Psoas muscle (tissue), 8 donors: Measurements from ENCODE around the gene NCOR1. TPM values are rescaled to one million over a fixed set of nuclear protein-coding genes. Genes with fewer than 3 reads are reported as not detected.

ENCODE experiments used
- ATAC-seq, 4 donors: fragments of 200-7000 bp; cut with Tn5 transposase; one replicate each; pipeline ENCODE4 v1.9.1; 2020; ENCODE audit warnings: moderate library complexity in 3 of 4, mild to moderate bottlenecking in 2 of 4
- DNase-seq, 2 donors: peaks; one replicate each; pipeline ENCODE4 v3.0.0-alpha.2; 2020
- H3K27ac ChIP-seq: fragments of 200-600 bp; one replicate; pipeline ENCODE4 v1.8.0; 2022
- H3K27me3 ChIP-seq, 3 donors: fragments of 200-600 bp in 1 of 3; one replicate each; pipeline versions ENCODE4 v1.6.1 to v1.8.0; 2013 to 2022; ENCODE audit warnings: low read length in 2 of 3, mild to moderate bottlenecking in 2 of 3, moderate library complexity in 1 of 3; ENCODE audit not compliant: insufficient read depth in 3 of 3
- H3K36me3 ChIP-seq, 2 donors: fragments of 200-600 bp in 1 of 2; one replicate each; pipeline versions ENCODE4 v1.6.1 to v1.8.0; 2013 to 2022; ENCODE audit warnings: low read depth in 1 of 2, mild to moderate bottlenecking in 1 of 2, moderate library complexity in 1 of 2; ENCODE audit not compliant: insufficient read depth in 1 of 2
- H3K4me1 ChIP-seq: fragments of 200-600 bp; one replicate; pipeline ENCODE4 v1.8.0; 2022
- H3K4me3 ChIP-seq: fragments of 200-600 bp; one replicate; pipeline ENCODE4 v1.8.0; 2022; ENCODE audit warnings: mild to moderate bottlenecking
- H3K9me3 ChIP-seq: fragments of 200-600 bp; one replicate; pipeline ENCODE4 v1.8.0; 2022
- WGBS, 3 donors: extraction: QIAGEN DNeasy Blood & Tissue Kit; methylation state at CpG; one replicate each; pipeline versions ENCODE4 v1.1.6 to v1.1.7; 2013; 5-methylcytosine and 5-hydroxymethylcytosine counted together
- intact Hi-C, 2 donors: fragments of 100-400 bp; cut with DNase I; formaldehyde crosslinking; loops; one replicate each; pipeline versions ENCODE4 v1.11.0 to v1.14.2; 2022
- polyA plus RNA-seq, 3 donors: library from polyadenylated mRNA; stranded (reverse); fragments of 200-250 nt; gene quantifications; one replicate each; pipeline ENCODE4 v1.2.3, GENCODE V29; 2013
- total RNA-seq, 4 donors: library from RNA; stranded (reverse); fragmentation: NEBNext Ultra II Directional in 2 of 4; extraction: Animal tissue kit (Norgen Biotek cat#: 25700) in 2 of 4; gene quantifications; one replicate each; pipeline versions ENCODE4 v1.2.1 to v1.2.4, GENCODE V29; 2021 to 2023
- TF ChIP-seq, protein P1 (sequence below): fragments of 200-600 bp; IDR thresholded peaks from one replicate; pipeline ENCODE4 v1.8.0; 2022; ENCODE audit warnings: antibody characterized with exemption
- donor health status: healthy with polysubstance abuse.
- donor health status: DM: no; HTN: no; CAD: no; lungs with moderate emphysema.
- donor health status: Bipolar disorder and iron deficiency.
- donor health status: healthy.
- donor health status: DM: yes; HTN: yes; CAD: no.
- donor health status: DM: no; HTN: no; CAD: no.
- donor health status: DM: no; HTN: no; CAD: no.
- donor health status: DM: yes; HTN: yes; CAD: no.

NCOR1 gene
- total and polyA plus RNA-seq, 7 donors, result 22.8 to 102 (median 78.8) TPM

DNA sequence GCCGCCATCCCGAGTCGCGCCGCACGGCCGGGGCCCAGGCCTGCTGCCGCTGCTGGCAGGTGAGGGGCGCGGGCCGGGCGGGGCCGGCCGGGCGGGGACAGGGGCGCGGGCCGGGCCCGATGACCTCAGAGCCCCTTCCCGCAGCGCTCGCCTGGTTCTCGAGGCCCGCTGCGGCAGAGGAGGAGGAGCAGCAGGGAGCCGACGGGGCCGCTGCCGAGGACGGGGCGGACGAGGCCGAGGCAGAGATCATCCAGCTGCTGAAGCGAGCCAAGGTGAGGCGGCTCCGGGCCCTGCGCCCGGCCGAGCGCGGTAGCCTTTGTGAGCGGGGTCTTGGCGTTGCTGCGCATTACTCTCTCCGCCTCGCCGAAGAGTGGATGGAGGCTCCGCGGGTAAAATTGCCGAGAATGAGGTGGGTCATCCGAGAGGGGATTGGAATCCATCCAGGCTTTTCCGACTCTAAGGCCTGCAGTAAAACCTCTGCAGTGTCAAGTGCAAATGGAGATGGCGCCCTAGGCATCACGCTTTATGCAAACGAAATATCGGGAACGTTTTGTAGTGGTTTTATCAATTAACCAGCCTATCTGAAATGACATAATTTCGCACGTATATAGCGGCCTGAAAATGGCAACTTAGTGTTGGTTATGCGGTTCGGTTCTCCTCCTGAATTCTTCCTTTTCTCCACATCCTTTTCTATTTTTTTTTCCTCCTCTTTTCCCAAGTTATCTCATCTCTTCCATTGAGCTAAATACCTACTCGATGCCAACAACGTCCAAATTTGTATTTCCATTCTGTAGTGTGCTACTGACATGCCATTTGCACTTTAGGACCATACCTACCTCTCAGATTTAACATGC, 215.1 kb downstream of the NCOR1 start:
- DNase-seq (no peak), ATAC-seq (peak in 2 of 4 donors; percentile 39 to 48)
- Histone ChIP-seq H3K4me1 (peaks cover 19% of the 10 kb centered on the region), H3K9me3 (no peaks in the 10 kb centered on the region), H3K4me3 (peak overlapping the region; percentile 80), H3K27me3 (no peaks in the 10 kb centered on the region), H3K36me3 (peaks cover 21 to 61% of the 10 kb centered on the region in 2 donors), H3K27ac (peak overlapping the region; percentile 92)
- WGBS, 3 donors, result 1 to 2% (median 1%) methylated on average over 41 to 64 of the region's 64 CpGs
- intact Hi-C loops, result loop anchor here in 1 of 2 donors (2.0 kb wide), 2 partner anchors 55 to 173 kb away; partner anchors contain the start of gene ADORA2B
- TF ChIP-seq, protein P1, sequence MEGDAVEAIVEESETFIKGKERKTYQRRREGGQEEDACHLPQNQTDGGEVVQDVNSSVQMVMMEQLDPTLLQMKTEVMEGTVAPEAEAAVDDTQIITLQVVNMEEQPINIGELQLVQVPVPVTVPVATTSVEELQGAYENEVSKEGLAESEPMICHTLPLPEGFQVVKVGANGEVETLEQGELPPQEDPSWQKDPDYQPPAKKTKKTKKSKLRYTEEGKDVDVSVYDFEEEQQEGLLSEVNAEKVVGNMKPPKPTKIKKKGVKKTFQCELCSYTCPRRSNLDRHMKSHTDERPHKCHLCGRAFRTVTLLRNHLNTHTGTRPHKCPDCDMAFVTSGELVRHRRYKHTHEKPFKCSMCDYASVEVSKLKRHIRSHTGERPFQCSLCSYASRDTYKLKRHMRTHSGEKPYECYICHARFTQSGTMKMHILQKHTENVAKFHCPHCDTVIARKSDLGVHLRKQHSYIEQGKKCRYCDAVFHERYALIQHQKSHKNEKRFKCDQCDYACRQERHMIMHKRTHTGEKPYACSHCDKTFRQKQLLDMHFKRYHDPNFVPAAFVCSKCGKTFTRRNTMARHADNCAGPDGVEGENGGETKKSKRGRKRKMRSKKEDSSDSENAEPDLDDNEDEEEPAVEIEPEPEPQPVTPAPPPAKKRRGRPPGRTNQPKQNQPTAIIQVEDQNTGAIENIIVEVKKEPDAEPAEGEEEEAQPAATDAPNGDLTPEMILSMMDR, result no peak

DNA sequence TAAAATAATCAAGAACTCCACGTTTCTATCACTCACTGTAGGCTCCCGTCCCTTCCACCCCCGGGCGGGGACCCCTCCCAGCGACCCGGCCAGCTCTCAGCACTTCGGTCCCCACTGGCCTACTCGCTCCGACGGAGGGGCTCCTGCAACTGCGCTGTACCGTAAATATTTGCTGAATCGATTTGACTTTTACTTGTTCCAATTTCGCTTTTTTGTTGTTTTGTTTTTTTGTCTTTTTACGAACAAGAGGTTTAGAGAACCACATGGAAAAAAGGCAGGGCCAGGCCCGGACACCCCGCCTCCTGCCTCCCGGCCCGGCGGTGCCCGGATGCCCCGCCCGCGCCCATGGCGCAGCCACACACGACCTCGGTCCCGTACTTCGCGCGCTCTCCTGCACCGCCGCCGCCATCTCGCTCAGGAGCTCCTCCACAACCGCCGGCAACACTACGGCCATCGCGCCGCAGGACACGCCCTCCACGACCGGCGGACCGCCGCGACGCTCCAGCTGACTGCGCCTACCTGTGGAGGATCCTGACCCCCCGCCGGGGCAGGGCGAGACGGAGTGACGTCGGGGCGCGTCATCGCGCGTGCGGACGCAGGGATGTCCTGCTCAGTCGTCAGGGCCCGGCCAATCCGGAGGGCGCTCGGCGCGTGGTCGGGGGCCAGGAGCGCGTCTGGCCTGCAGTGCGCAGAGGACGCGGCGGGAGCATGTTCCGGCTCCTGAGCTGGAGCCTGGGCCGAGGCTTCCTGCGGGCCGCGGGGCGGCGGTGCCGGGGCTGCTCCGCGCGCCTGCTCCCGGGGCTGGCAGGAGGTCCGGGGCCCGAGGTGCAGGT, 216.0 kb downstream of the NCOR1 start, which contains the start of the genes TTC19 and ZSWIM7:
TSS of gene TTC19 (plus strand) at position 684 of the 833 bp plus-strand sequence. CDS start at position 709, 25 bp downstream.
TSS of gene ZSWIM7 (minus strand) at position 564 of the 833 bp plus-strand sequence. CDS start at position 454, 110 bp downstream.
- peaks cover 19% of the 10 kb centered on the region for H3K4me1 ChIP-seq
- no peaks in the 10 kb centered on the region for H3K27me3 ChIP-seq
- peak within 1 kb of the TSS; percentile 80 for H3K4me3 ChIP-seq
- H3K9me3 ChIP-seq, result no peaks in the 10 kb centered on the region
- TF ChIP-seq, protein P1, result peak; percentile 16
- H3K27ac ChIP-seq, result peak within 1 kb of the TSS; percentile 92
- intact Hi-C loops, result loop anchor here in 1 of 2 donors (2.0 kb wide), 2 partner anchors 55 to 173 kb away; partner anchors contain the start of gene ADORA2B
- DNase-seq (peak; percentile 98), ATAC-seq (peak; percentile 97 to 99 (median 98))
- 0% methylated on average over 62 to 91 of the region's 91 CpGs for WGBS, 3 donors
- H3K36me3 ChIP-seq, result peaks cover 16 to 61% of the 10 kb centered on the region in 2 donors

DNA sequence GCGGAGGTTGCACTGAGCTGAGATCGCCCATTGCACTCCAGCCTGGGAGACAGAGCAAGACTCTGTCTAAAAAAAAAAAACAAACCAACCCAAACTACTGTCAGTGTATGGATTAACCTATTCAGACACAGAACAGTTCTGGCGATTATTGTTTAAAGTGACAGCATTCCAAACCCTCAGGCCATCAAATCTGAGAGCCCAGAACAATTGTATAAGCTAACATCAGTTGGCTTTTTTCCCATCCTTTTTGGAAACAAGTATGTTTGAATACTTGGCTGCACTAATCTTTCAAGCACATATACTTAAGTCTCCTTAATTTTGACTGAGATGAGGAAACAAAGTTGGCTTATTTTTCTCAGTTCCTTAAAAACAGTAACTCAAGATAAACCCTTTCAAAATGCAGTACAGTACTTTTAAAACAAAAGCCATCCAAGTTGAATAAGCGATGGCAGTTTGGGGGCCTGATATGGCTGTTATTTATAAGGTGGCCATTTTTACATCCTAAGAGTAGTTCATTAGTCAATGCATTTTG, 217.2 kb downstream of the NCOR1 start:
- TF ChIP-seq, protein P1, result no peak
- H3K4me1 ChIP-seq, result peaks cover 14% of the 10 kb centered on the region
- H3K36me3 ChIP-seq, result peaks cover 6 to 60% of the 10 kb centered on the region in 2 donors
- no peaks in the 10 kb centered on the region for H3K9me3 ChIP-seq
- intact Hi-C loops, result loop anchor here in 1 of 2 donors (2.0 kb wide), 2 partner anchors 53 to 171 kb away; partner anchors contain the start of gene ADORA2B
- peak overlapping the region; percentile 80 for H3K4me3 ChIP-seq
- peak overlapping the region; percentile 92 for H3K27ac ChIP-seq
- DNase-seq (no peak), ATAC-seq (no peak)
- no peaks in the 10 kb centered on the region for H3K27me3 ChIP-seq
- WGBS, 3 donors, result 85 to 90% (median 88%) methylated on average over 4 of the region's 4 CpGs

DNA sequence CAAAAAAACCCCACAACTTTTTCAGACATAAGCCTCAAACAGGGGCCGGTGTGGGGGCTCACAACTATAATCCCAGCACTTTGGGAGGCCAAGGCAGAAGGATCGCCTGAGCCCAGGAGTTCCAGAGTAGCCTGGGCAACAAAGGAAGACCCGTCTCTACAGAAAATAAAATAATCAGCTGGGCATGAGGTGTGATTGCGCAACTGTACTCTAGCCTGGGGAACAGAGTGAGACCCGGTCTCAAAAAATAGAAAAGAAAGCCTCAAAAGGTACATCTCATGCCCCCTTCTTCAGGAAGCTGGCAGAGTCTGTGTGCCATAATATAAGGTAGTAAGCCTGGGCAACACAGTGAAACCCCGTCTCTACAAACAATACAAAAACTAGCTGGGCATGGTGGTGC, 219.0 kb downstream of the NCOR1 start:
- Histone ChIP-seq H3K4me3 (no peak overlapping the region), H3K4me1 (peaks cover 13% of the 10 kb centered on the region), H3K27ac (no peak overlapping the region), H3K9me3 (no peaks in the 10 kb centered on the region), H3K27me3 (no peaks in the 10 kb centered on the region), H3K36me3 (peaks cover 6 to 60% of the 10 kb centered on the region in 2 donors)
- intact Hi-C loops, result no loop called here
- DNase-seq (no peak), ATAC-seq (no peak)
- TF ChIP-seq, protein P1, result no peak
- 75 to 83% (median 77%) methylated on average over 6 of the region's 6 CpGs for WGBS, 3 donors
